Transverse colon (tissue), 4 donors: Measurements from ENCODE around the gene NTN3. TPM values are rescaled to one million over a fixed set of nuclear protein-coding genes. Genes with fewer than 3 reads are reported as not detected.
"Not testable (repeated sequence)": the region's sequence is repeated elsewhere in the genome, so short reads cannot be mapped to it uniquely, and the experiment has no call there.

Source experiments
- DNase-seq: peaks from one replicate; pipeline ENCODE4 v3.0.0-alpha.2; 2019
- H3K27ac ChIP-seq, 4 donors: fragments of 200-600 bp; sonication (generic); 2 replicates each; pipeline ENCODE4 v1.5.1; 2016 to 2018; ENCODE audit warnings: inconsistent platforms in 4 of 4
- H3K27me3 ChIP-seq: fragments of 200-600 bp; sonication (generic); 2 replicates; pipeline ENCODE4 v1.5.1; 2017; ENCODE audit warnings: inconsistent platforms
- H3K36me3 ChIP-seq, 4 donors: fragments of 200-600 bp; sonication (generic); 2 replicates each; pipeline ENCODE4 v1.5.1; 2017 to 2019; ENCODE audit warnings: inconsistent platforms in 4 of 4
- H3K4me1 ChIP-seq, 4 donors: fragments of 200-600 bp; sonication (generic); 2 replicates each; pipeline ENCODE4 v1.5.1; 2017 to 2020; ENCODE audit warnings: inconsistent platforms in 4 of 4
- H3K4me3 ChIP-seq, 4 donors: fragments of 200-600 bp; sonication (generic); 1 replicate in 1 of 4; 2 replicates in 3 of 4; pipeline versions ENCODE4 v1.5.1 to v1.6.1; 2017 to 2019; ENCODE audit warnings: inconsistent platforms in 4 of 4
- H3K9me3 ChIP-seq, 2 donors: fragments of 200-600 bp; sonication (generic); 2 replicates each; pipeline ENCODE4 v1.5.1; 2017 to 2019; ENCODE audit warnings: inconsistent platforms in 2 of 2
- EP300 ChIP-seq: sonication (generic); formaldehyde crosslinking; IDR thresholded peaks from one replicate; pipeline ENCODE4 v1.6.1; 2017; ENCODE audit warnings: antibody characterized with exemption, low read depth
- POLR2A ChIP-seq: fragments of 450-650 bp; IDR thresholded peaks from one replicate; pipeline ENCODE4 v1.6.1; 2016; ENCODE audit warnings: antibody characterized with exemption, mild to moderate bottlenecking, moderate library complexity
- POLR2AphosphoS5 ChIP-seq, 3 donors: sonication (generic); formaldehyde crosslinking; IDR thresholded peaks; one replicate each; pipeline ENCODE4 v1.6.1; 2016; ENCODE audit warnings: antibody characterized with exemption in 3 of 3
- WGBS, 2 donors: methylation state at CpG; one replicate each; pipeline ENCODE4 v1.1.5; 2018; ENCODE audit warnings: low coverage in 1 of 2; 5-methylcytosine and 5-hydroxymethylcytosine counted together
- in situ Hi-C, 4 donors: fragments of 200-750 bp; cut with MboI; loops; one replicate each; pipeline versions ENCODE4 v1.15.0 to v1.15.1; 2017; ENCODE audit warnings: low sequenced_read_pairs in 3 of 4, low pct_ligation_motif_present in 1 of 4, low pct_unique_long_range_greater_than_20kb in 1 of 4
- intact Hi-C: fragments of 100-400 bp; cut with DNase I; formaldehyde crosslinking; loops from one replicate; pipeline ENCODE4 v1.15.1; 2023; ENCODE audit warnings: low total_unique reads
- total RNA-seq, 4 donors: library from RNA; depleted of rRNA; stranded (reverse); fragments of >200 nt; gene quantifications; one replicate each; pipeline ENCODE4 v1.1.0, GENCODE V29; 2016
- TF ChIP-seq, protein P1 (sequence below), 5 experiments: fragments of 200-600 bp in 3 of 5; fragments of 450-650 bp in 2 of 5; sonication (generic) in 3 of 5; IDR thresholded peaks; 1 replicate in 2 of 5; 2 replicates in 3 of 5; pipeline ENCODE4 v1.5.1; 2016 to 2017; ENCODE audit warnings: antibody characterized with exemption in 5 of 5, inconsistent platforms in 3 of 5, mild to moderate bottlenecking in 2 of 5, moderate library complexity in 1 of 5

NTN3 gene
- total RNA-seq, 4 donors from 2014 or later: not detected

GRCh38 chr16:2476345-2476720 lies 5.2 kb downstream of the NTN3 start:
- DNase-seq: no peak
- in situ Hi-C loops: loop anchor here in 3 of 4 donors (25.0 kb wide), 3 partner anchors 139 to 314 kb away; partner anchors contain the start of genes ABCA3 (in 2 of the 3), CASKIN1 (in 1 of the 3) and TRAF7 (in 1 of the 3)
- no peak overlapping the region for H3K27ac ChIP-seq
- no peak overlapping the region for H3K4me3 ChIP-seq
- peaks cover 11 to 42% (median 31%) of the 10 kb centered on the region in 4 donors for H3K4me1 ChIP-seq
- peaks cover 23% of the 10 kb centered on the region for H3K27me3 ChIP-seq
- no peaks in the 10 kb centered on the region for H3K36me3 ChIP-seq
- H3K9me3 ChIP-seq: no peaks in the 10 kb centered on the region
- TF ChIP-seq EP300 (no peak), POLR2AphosphoS5 (IDR thresholded peaks at IDR 0.05) (no peak), POLR2A (no peak)
- TF ChIP-seq, protein P1, sequence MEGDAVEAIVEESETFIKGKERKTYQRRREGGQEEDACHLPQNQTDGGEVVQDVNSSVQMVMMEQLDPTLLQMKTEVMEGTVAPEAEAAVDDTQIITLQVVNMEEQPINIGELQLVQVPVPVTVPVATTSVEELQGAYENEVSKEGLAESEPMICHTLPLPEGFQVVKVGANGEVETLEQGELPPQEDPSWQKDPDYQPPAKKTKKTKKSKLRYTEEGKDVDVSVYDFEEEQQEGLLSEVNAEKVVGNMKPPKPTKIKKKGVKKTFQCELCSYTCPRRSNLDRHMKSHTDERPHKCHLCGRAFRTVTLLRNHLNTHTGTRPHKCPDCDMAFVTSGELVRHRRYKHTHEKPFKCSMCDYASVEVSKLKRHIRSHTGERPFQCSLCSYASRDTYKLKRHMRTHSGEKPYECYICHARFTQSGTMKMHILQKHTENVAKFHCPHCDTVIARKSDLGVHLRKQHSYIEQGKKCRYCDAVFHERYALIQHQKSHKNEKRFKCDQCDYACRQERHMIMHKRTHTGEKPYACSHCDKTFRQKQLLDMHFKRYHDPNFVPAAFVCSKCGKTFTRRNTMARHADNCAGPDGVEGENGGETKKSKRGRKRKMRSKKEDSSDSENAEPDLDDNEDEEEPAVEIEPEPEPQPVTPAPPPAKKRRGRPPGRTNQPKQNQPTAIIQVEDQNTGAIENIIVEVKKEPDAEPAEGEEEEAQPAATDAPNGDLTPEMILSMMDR (IDR thresholded peaks at IDR 0.05): no peak
- intact Hi-C loops: no loop called here
- 95% methylated on average over 9 of the region's 9 CpGs; no CpG with 5 or more reads in 1 of the 2 donors for WGBS, 2 donors

- peaks cover 11 to 38% (median 30%) of the 10 kb centered on the region in 4 donors for H3K4me1 ChIP-seq
- H3K9me3 ChIP-seq: no peaks in the 10 kb centered on the region
- no peaks in the 10 kb centered on the region for H3K36me3 ChIP-seq
- no peak overlapping the region for H3K4me3 ChIP-seq
- TF ChIP-seq POLR2A (no peak), EP300 (no peak), POLR2AphosphoS5 (IDR thresholded peaks at IDR 0.05) (no peak)
- TF ChIP-seq, protein P1 (IDR thresholded peaks at IDR 0.05): no peak
- WGBS, 2 donors: 89% methylated on average over 3 of the region's 3 CpGs; no CpG with 5 or more reads in 1 of the 2 donors
- in situ Hi-C loops (loop anchor here in 3 of 4 donors (25.0 kb wide), 3 partner anchors 139 to 314 kb away; partner anchors contain the start of genes ABCA3 (in 2 of the 3), CASKIN1 (in 1 of the 3) and TRAF7 (in 1 of the 3)), intact Hi-C loops (no loop called here)
- DNase-seq: no peak
- H3K27ac ChIP-seq: no peak overlapping the region
- peaks cover 19% of the 10 kb centered on the region for H3K27me3 ChIP-seq
These were observed 5.6 kb downstream of the NTN3 start for GRCh38 chr16:2476741-2477140.

GRCh38 chr16:2477327-2477726 lies 6.2 kb downstream of the NTN3 start:
- intact Hi-C loops: no loop called here
- no peaks in the 10 kb centered on the region for H3K36me3 ChIP-seq
- H3K27ac ChIP-seq: no peak overlapping the region
- TF ChIP-seq POLR2A (no peak), EP300 (no peak), POLR2AphosphoS5 (IDR thresholded peaks at IDR 0.05) (no peak)
- TF ChIP-seq, protein P1 (IDR thresholded peaks at IDR 0.05): no peak
- peaks cover 13% of the 10 kb centered on the region for H3K27me3 ChIP-seq
- 97% methylated on average over 3 of the region's 3 CpGs; no CpG with 5 or more reads in 1 of the 2 donors for WGBS, 2 donors
- peaks cover 13 to 35% (median 29%) of the 10 kb centered on the region in 4 donors for H3K4me1 ChIP-seq
- in situ Hi-C loops: loop anchor here in 3 of 4 donors (25.0 kb wide), 3 partner anchors 140 to 315 kb away; partner anchors contain the start of genes ABCA3 (in 2 of the 3), CASKIN1 (in 1 of the 3) and TRAF7 (in 1 of the 3)
- no peaks in the 10 kb centered on the region for H3K9me3 ChIP-seq
- H3K4me3 ChIP-seq: no peak overlapping the region
- DNase-seq: no peak

GRCh38 chr16:2478279-2478678 lies 7.2 kb downstream of the NTN3 start:
- Histone ChIP-seq H3K36me3 (no peaks in the 10 kb centered on the region), H3K4me3 (no peak overlapping the region), H3K4me1 (peaks cover 20 to 37% (median 33%) of the 10 kb centered on the region in 4 donors), H3K27me3 (peaks cover 4% of the 10 kb centered on the region), H3K9me3 (no peaks in the 10 kb centered on the region), H3K27ac (no peak overlapping the region)
- in situ Hi-C loops: loop anchor here in 3 of 4 donors (25.0 kb wide), 3 partner anchors 141 to 316 kb away; partner anchors contain the start of genes ABCA3 (in 2 of the 3), CASKIN1 (in 1 of the 3) and TRAF7 (in 1 of the 3)
- intact Hi-C loops: no loop called here
- no peak for DNase-seq
- 75 to 76% methylated on average over 7 to 8 of the region's 8 CpGs for WGBS, 2 donors
- TF ChIP-seq POLR2AphosphoS5 (IDR thresholded peaks at IDR 0.05) (no peak), EP300 (no peak), POLR2A (no peak)
- TF ChIP-seq, protein P1 (IDR thresholded peaks at IDR 0.05): no peak

DNA sequence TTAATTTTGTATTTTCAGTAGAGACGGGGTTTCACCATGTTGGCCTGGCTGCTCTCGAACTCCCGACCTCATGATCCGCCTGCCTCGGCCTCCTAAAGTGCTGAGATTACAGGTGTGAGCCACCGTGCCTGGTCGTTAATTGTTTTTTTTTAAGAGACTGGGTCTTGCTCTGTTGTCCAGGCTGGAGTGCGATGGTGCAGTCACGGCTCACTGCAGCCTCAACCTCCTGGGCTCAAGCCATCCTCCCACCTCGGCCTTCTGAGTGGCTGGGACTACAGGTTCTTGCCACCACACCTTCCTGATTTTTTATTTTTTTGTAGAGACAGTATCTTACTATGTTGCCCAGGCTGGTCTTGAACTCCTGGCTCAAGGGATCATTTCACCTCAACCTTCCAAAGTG lies 8.9 kb downstream of the NTN3 start:
- H3K27me3 ChIP-seq, H3K27ac ChIP-seq, H3K4me3 ChIP-seq, intact Hi-C loops, H3K36me3 ChIP-seq, H3K9me3 ChIP-seq, DNase-seq: not testable (repeated sequence)
- in situ Hi-C loops: loop anchor here in 3 of 4 donors (25.0 kb wide), 3 partner anchors 143 to 318 kb away; partner anchors contain the start of genes ABCA3 (in 2 of the 3), CASKIN1 (in 1 of the 3) and TRAF7 (in 1 of the 3)
- peaks cover 19 to 31% (median 25%) of the 10 kb centered on the region in 4 donors for H3K4me1 ChIP-seq
- WGBS, 2 donors: 92 to 94% methylated on average over 9 to 10 of the region's 10 CpGs
